Vagina (tissue), 2 donors: Measurements from ENCODE around the gene MYO3B. TPM values are rescaled to one million over a fixed set of nuclear protein-coding genes. Genes with fewer than 3 reads are reported as not detected.

Source experiments
- DNase-seq, 2 donors: peaks; one replicate each; pipeline ENCODE4 v3.0.0-alpha.2; 2017; ENCODE audit errors: extremely low spot score in 2 of 2
- H3K27ac ChIP-seq: fragments of 200-600 bp; sonication (generic); one replicate; pipeline ENCODE4 v1.5.1; 2019
- H3K27me3 ChIP-seq: fragments of 200-600 bp; sonication (generic); one replicate; pipeline ENCODE4 v1.5.1; 2019
- H3K36me3 ChIP-seq, 2 donors: fragments of 200-600 bp; sonication (generic); one replicate each; pipeline ENCODE4 v1.5.1; 2017 to 2019
- H3K4me1 ChIP-seq: fragments of 200-600 bp; sonication (generic); one replicate; pipeline ENCODE4 v1.5.1; 2019
- H3K4me3 ChIP-seq, 2 donors: fragments of 200-600 bp; sonication (generic); 1 replicate in 1 of 2; 2 replicates in 1 of 2; pipeline ENCODE4 v1.5.1; 2016 to 2019
- H3K9me3 ChIP-seq: fragments of 200-600 bp; sonication (generic); one replicate; pipeline ENCODE4 v1.5.1; 2019
- CTCF ChIP-seq, 3 experiments: fragments of 450-650 bp in 2 of 3; fragments of 200-600 bp in 1 of 3; sonication (generic) in 1 of 3; IDR thresholded peaks; one replicate each; pipeline ENCODE4 v1.5.1; 2017 to 2019; ENCODE audit warnings: antibody characterized with exemption in 3 of 3, mild to moderate bottlenecking in 2 of 3, moderate library complexity in 2 of 3
- POLR2A ChIP-seq, 2 donors: fragments of 450-650 bp; IDR thresholded peaks; one replicate each; pipeline ENCODE4 v1.6.1; 2017; ENCODE audit warnings: antibody characterized with exemption in 2 of 2, mild to moderate bottlenecking in 2 of 2, moderate library complexity in 2 of 2
- POLR2AphosphoS5 ChIP-seq, 2 donors: sonication (generic); formaldehyde crosslinking; IDR thresholded peaks; one replicate each; pipeline ENCODE4 v1.9.0; 2017; ENCODE audit warnings: antibody characterized with exemption in 2 of 2, mild to moderate bottlenecking in 2 of 2, low read depth in 1 of 2; ENCODE audit not compliant: insufficient read depth in 1 of 2
- intact Hi-C: fragments of 100-400 bp; cut with DNase I; formaldehyde crosslinking; loops from one replicate; pipeline ENCODE4 v1.15.1; 2023
- total RNA-seq: library from RNA; depleted of rRNA; stranded (reverse); fragments of >200 nt; gene quantifications from one replicate; pipeline ENCODE4 v1.2.3, GENCODE V29; 2016

The MYO3B gene
- total RNA-seq, 1 donor from 2014 or later = 0.49 TPM

- Histone ChIP-seq H3K36me3 (no peaks in the 10 kb centered on the region), H3K27ac (no peak overlapping the region), H3K4me3 (no peak overlapping the region), H3K27me3 (no peaks in the 10 kb centered on the region), H3K9me3 (no peaks in the 10 kb centered on the region), H3K4me1 (no peaks in the 10 kb centered on the region)
- DNase-seq = no peak
- no peak for TF ChIP-seq CTCF (IDR thresholded peaks at IDR 0.05)
- TF ChIP-seq POLR2AphosphoS5 (IDR thresholded peaks at IDR 0.05; ENCODE audit: insufficient read depth in 1 of 2, low read depth in 1 of 2) = no peak
- no peak for TF ChIP-seq POLR2A (IDR thresholded peaks at IDR 0.05)
- intact Hi-C loops = no loop called here
Measured at GRCh38 chr2:170254293-170254732, 76.4 kb downstream of the MYO3B start.

DNA sequence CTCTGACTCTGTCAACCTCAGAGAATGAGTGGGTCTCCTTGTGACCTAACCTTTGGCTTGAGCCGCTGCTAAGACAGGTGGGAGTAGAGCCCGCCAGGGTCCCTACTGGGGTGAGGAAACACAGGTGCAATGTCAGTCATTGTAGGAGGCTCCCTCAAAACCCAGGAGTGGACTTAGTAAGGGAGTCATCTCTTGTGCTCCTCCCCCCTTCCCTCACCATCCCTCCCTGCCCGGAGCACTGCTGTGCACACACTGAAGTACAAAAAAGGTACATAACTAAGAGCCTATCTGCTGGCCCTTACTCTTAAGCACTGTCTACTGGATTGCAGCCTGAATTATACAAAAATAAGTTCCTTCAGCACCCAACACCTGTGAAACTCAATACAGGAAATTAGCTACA, 77.2 kb downstream of the MYO3B start:
- Histone ChIP-seq H3K4me1 (no peaks in the 10 kb centered on the region), H3K27ac (no peak overlapping the region), H3K27me3 (no peaks in the 10 kb centered on the region), H3K36me3 (no peaks in the 10 kb centered on the region), H3K4me3 (no peak overlapping the region), H3K9me3 (no peaks in the 10 kb centered on the region)
- intact Hi-C loops = no loop called here
- TF ChIP-seq CTCF (IDR thresholded peaks at IDR 0.05) = no peak
- no peak for TF ChIP-seq POLR2A (IDR thresholded peaks at IDR 0.05)
- no peak for TF ChIP-seq POLR2AphosphoS5 (IDR thresholded peaks at IDR 0.05; ENCODE audit: insufficient read depth in 1 of 2, low read depth in 1 of 2)
- no peak for DNase-seq

- DNase-seq = no peak
- no peak overlapping the region for H3K4me3 ChIP-seq
- H3K27ac ChIP-seq = no peak overlapping the region
- TF ChIP-seq POLR2AphosphoS5 (IDR thresholded peaks at IDR 0.05; ENCODE audit: insufficient read depth in 1 of 2, low read depth in 1 of 2) (no peak), POLR2A (IDR thresholded peaks at IDR 0.05) (no peak), CTCF (IDR thresholded peaks at IDR 0.05) (no peak)
- intact Hi-C loops = no loop called here
- no peaks in the 10 kb centered on the region for H3K36me3 ChIP-seq
- H3K9me3 ChIP-seq = no peaks in the 10 kb centered on the region
- no peaks in the 10 kb centered on the region for H3K27me3 ChIP-seq
- H3K4me1 ChIP-seq = no peaks in the 10 kb centered on the region
Measured at GRCh38 chr2:170255971-170256370, 78.0 kb downstream of the MYO3B start.

- Histone ChIP-seq H3K9me3 (no peaks in the 10 kb centered on the region), H3K27me3 (no peaks in the 10 kb centered on the region), H3K4me3 (no peak overlapping the region), H3K27ac (no peak overlapping the region), H3K4me1 (no peaks in the 10 kb centered on the region), H3K36me3 (no peaks in the 10 kb centered on the region)
- TF ChIP-seq POLR2AphosphoS5 (IDR thresholded peaks at IDR 0.05; ENCODE audit: insufficient read depth in 1 of 2, low read depth in 1 of 2) (no peak), CTCF (IDR thresholded peaks at IDR 0.05) (no peak), POLR2A (IDR thresholded peaks at IDR 0.05) (no peak)
- DNase-seq = no peak
- intact Hi-C loops = no loop called here
Measured at GRCh38 chr2:170258382-170258781, 80.4 kb downstream of the MYO3B start.

GRCh38 chr2:170260188-170260587, 82.2 kb downstream of the MYO3B start:
- H3K4me1 ChIP-seq = no peaks in the 10 kb centered on the region
- TF ChIP-seq POLR2A (IDR thresholded peaks at IDR 0.05) = no peak
- no peak for TF ChIP-seq POLR2AphosphoS5 (IDR thresholded peaks at IDR 0.05; ENCODE audit: insufficient read depth in 1 of 2, low read depth in 1 of 2)
- TF ChIP-seq CTCF (IDR thresholded peaks at IDR 0.05) = no peak
- no peak overlapping the region for H3K27ac ChIP-seq
- DNase-seq = no peak
- intact Hi-C loops = no loop called here
- H3K9me3 ChIP-seq = no peaks in the 10 kb centered on the region
- H3K4me3 ChIP-seq = no peak overlapping the region
- no peaks in the 10 kb centered on the region for H3K36me3 ChIP-seq
- H3K27me3 ChIP-seq = no peaks in the 10 kb centered on the region
